Measurements from ENCODE around the gene FXR2. TPM values are rescaled to one million over a fixed set of nuclear protein-coding genes. Genes with fewer than 3 reads are reported as not detected.
A peak's percentile ranks its signal among the peaks of the same experiment; 100 is the strongest.

Gene FXR2
- total RNA-seq, 1 experiment from 2014 or later: 61.5 TPM

GRCh38 chr17:7593296-7593695 is 21.4 kb downstream of the FXR2 start:
- POLR2A ChIA-PET (ENCODE audit: unreplicated experiment): no interaction called here

GRCh38 chr17:7592422-7593021 is 22.2 kb downstream of the FXR2 start:
- no peaks in the 10 kb centered on the region for H3K9me3 ChIP-seq (ENCODE audit: insufficient read depth, low read depth)
- 0 out of 2 replicates have a peak overlapping the region, but pooled peaks have one; percentile 97 for H3K27ac ChIP-seq
- H3F3A ChIP-seq (ENCODE audit: insufficient read depth, low read depth): peaks cover 47% of the 10 kb centered on the region
- BruUV-seq (replicated peaks): no TSS peak
- DNase-seq: no peak
- intact Hi-C loops (cut with micrococcal nuclease; ENCODE audit: unreplicated experiment): no loop called here
- H3K4me1 ChIP-seq (replicated peaks; ENCODE audit: insufficient read depth): peaks cover 27% of the 10 kb centered on the region
- CTCF ChIA-PET: no interaction called here
- no peaks in the 10 kb centered on the region for H3K9me2 ChIP-seq (ENCODE audit: insufficient read depth)
- H4K20me1 ChIP-seq (ENCODE audit: insufficient read depth): no peaks in the 10 kb centered on the region; the same call in 1 of the 2 replicates
- H3K27me3 ChIP-seq (ENCODE audit: insufficient read depth, low read depth): no peaks in the 10 kb centered on the region
- TF ChIP-seq EZH2 (IDR thresholded peaks at IDR 0.05; ENCODE audit: low read depth) (no peak), CTCF (conservative IDR thresholded peaks at IDR 0.05) (no peak)
- no peak overlapping the region for H2AFZ ChIP-seq
- no peak overlapping the region for H3K4me2 ChIP-seq
- POLR2A ChIA-PET (ENCODE audit: unreplicated experiment): no interaction called here
- 0 out of 2 replicates have a peak, but pooled peaks cover 8% of the 10 kb centered on the region for H3K36me3 ChIP-seq (ENCODE audit: low read depth)
- H3K4me3 ChIP-seq: no peak overlapping the region
- peaks cover 20% of the 10 kb centered on the region for H3K79me2 ChIP-seq (ENCODE audit: low read depth)

More at GRCh38 chr17:7593296-7593695, 21.4 kb downstream of the FXR2 start:
- BruUV-seq (replicated peaks): no TSS peak
- H3K36me3 ChIP-seq (ENCODE audit: low read depth): 0 out of 2 replicates have a peak, but pooled peaks cover 8% of the 10 kb centered on the region
- H3K27ac ChIP-seq: no peak overlapping the region
- no peak overlapping the region for H3K4me3 ChIP-seq
- no peak for DNase-seq
- no peak overlapping the region for H2AFZ ChIP-seq
- H3K4me2 ChIP-seq: no peak overlapping the region
- intact Hi-C loops (cut with micrococcal nuclease; ENCODE audit: unreplicated experiment): no loop called here
- H3K79me2 ChIP-seq (ENCODE audit: low read depth): peaks cover 13% of the 10 kb centered on the region
- TF ChIP-seq EZH2 (IDR thresholded peaks at IDR 0.05; ENCODE audit: low read depth): no peak
- TF ChIP-seq CTCF (conservative IDR thresholded peaks at IDR 0.05): no peak
- H4K20me1 ChIP-seq (ENCODE audit: insufficient read depth): no peaks in the 10 kb centered on the region
- no peaks in the 10 kb centered on the region for H3K9me2 ChIP-seq (ENCODE audit: insufficient read depth)
- no peaks in the 10 kb centered on the region for H3K27me3 ChIP-seq (ENCODE audit: insufficient read depth, low read depth)
- no peaks in the 10 kb centered on the region for H3K9me3 ChIP-seq (ENCODE audit: insufficient read depth, low read depth)
- H3F3A ChIP-seq (ENCODE audit: insufficient read depth, low read depth): peaks cover 39% of the 10 kb centered on the region
- CTCF ChIA-PET: no interaction called here
- peaks cover 21% of the 10 kb centered on the region for H3K4me1 ChIP-seq (replicated peaks; ENCODE audit: insufficient read depth)

- no peaks in the 10 kb centered on the region for H3K27me3 ChIP-seq (ENCODE audit: insufficient read depth, low read depth)
- H4K20me1 ChIP-seq (ENCODE audit: insufficient read depth): no peaks in the 10 kb centered on the region; the same call in 1 of the 2 replicates
- intact Hi-C loops (cut with micrococcal nuclease; ENCODE audit: unreplicated experiment): loop anchor here (2.0 kb wide), 1 partner anchor 311 kb away; the partner anchor contains the start of gene SLC2A4
- no TSS peak for BruUV-seq (replicated peaks)
- no peak for DNase-seq
- H3K4me2 ChIP-seq: peak overlapping the region; percentile 91
- no peak overlapping the region for H2AFZ ChIP-seq
- ChIA-PET CTCF (no interaction called here), POLR2A (ENCODE audit: unreplicated experiment) (no interaction called here)
- peaks cover 55% of the 10 kb centered on the region for H3F3A ChIP-seq (ENCODE audit: insufficient read depth, low read depth)
- 0 out of 2 replicates have a peak, but pooled peaks cover 8% of the 10 kb centered on the region for H3K36me3 ChIP-seq (ENCODE audit: low read depth)
- no peaks in the 10 kb centered on the region for H3K9me3 ChIP-seq (ENCODE audit: insufficient read depth, low read depth)
- no peak overlapping the region for H3K4me3 ChIP-seq
- no peaks in the 10 kb centered on the region for H3K9me2 ChIP-seq (ENCODE audit: insufficient read depth)
- peaks cover 36% of the 10 kb centered on the region for H3K4me1 ChIP-seq (replicated peaks; ENCODE audit: insufficient read depth)
- H3K79me2 ChIP-seq (ENCODE audit: low read depth): peaks cover 27% of the 10 kb centered on the region
- TF ChIP-seq CTCF (conservative IDR thresholded peaks at IDR 0.05): no peak
- TF ChIP-seq EZH2 (IDR thresholded peaks at IDR 0.05; ENCODE audit: low read depth): no peak
- H3K27ac ChIP-seq: peak overlapping the region; percentile 97
These were observed 23.1 kb downstream of the FXR2 start for GRCh38 chr17:7591596-7591995.

Measured in PC-9 (cell line).